ENCODE results near the gene NHERF1.

Gene NHERF1

GRCh38 chr17:74733365-74734122, 14.9 kb upstream of the NHERF1 start:
- DNase-seq: no peak

GRCh38 chr17:74734256-74734655, 14.2 kb upstream of the NHERF1 start:
- no peak for DNase-seq

- DNase-seq: no peak
These were observed 11.7 kb upstream of the NHERF1 start, which contains the start of gene RAB37 for GRCh38 chr17:74736513-74737298. RAB37 (plus strand) TSS chr17:74737256; CDS start chr17:74737273, 17 bp downstream.

- DNase-seq: no peak
These were observed 11.0 kb upstream of the NHERF1 start for GRCh38 chr17:74737299-74738050.

- DNase-seq: peak; percentile 11
These were observed 10.1 kb upstream of the NHERF1 start for GRCh38 chr17:74738051-74738996.

GRCh38 chr17:74739227-74739831, 9.1 kb upstream of the NHERF1 start:
- DNase-seq: no peak

GRCh38 chr17:74740173-74740572, 8.3 kb upstream of the NHERF1 start:
- DNase-seq: no peak

GRCh38 chr17:74740641-74741387, 7.6 kb upstream of the NHERF1 start:
- no peak for DNase-seq

GRCh38 chr17:74742153-74742515, 6.3 kb upstream of the NHERF1 start:
- DNase-seq: peak; percentile 30

GRCh38 chr17:74742978-74743545, 5.4 kb upstream of the NHERF1 start:
- no peak for DNase-seq

GRCh38 chr17:74743755-74744154, 4.7 kb upstream of the NHERF1 start:
- DNase-seq: no peak

- DNase-seq: no peak
These were observed 4.1 kb upstream of the NHERF1 start for GRCh38 chr17:74744349-74744713.

- DNase-seq: peak; percentile 62
These were observed 3.5 kb upstream of the NHERF1 start for GRCh38 chr17:74744714-74745547.

GRCh38 chr17:74745548-74746177, 2.8 kb upstream of the NHERF1 start:
- DNase-seq: no peak

GRCh38 chr17:74746376-74746775, 2.1 kb upstream of the NHERF1 start:
- no peak for DNase-seq

- DNase-seq: no peak
These were observed 1.5 kb upstream of the NHERF1 start for GRCh38 chr17:74746922-74747321.

GRCh38 chr17:74748279-74748528, 224 bp upstream of the NHERF1 start:
- DNase-seq: peak; percentile 82

GRCh38 chr17:74749279-74750038, 1.0 kb downstream of the NHERF1 start:
- no peak for DNase-seq

- DNase-seq: no peak
These were observed 1.6 kb downstream of the NHERF1 start for GRCh38 chr17:74750039-74750326.

Data from DMS153 (cell line).